Measurements from ENCODE around the gene SLC25A51.

DNA sequence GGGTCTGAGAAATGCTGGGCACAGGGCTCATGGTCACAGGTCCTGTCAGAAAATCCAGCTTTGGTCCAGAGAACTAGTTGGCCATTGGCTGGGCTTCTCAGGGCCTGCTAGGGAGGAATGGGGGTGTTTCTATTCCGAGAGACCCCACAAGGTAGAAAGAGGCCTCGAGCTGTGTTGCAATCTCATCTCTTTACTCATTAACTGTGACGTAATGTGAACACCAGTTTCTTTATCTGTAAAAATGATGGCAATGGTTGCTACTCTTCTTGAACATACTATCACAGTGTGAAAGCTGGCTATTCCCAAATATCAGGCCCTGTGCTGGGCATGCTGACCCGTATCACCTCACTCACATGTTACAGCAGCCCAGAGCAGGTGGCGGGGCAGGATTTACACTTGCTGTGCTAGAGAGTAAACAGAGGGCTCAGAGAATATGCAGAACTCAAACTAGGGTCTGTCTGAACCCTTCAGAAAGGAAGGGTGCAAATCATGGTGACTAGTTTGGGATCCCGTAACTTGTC lies 35.7 kb upstream of the SLC25A51 start:
- TF ChIP-seq TAF1 (IDR thresholded peaks at IDR 0.05; ENCODE audit: low read depth): no peak
- TF ChIP-seq, protein P1, sequence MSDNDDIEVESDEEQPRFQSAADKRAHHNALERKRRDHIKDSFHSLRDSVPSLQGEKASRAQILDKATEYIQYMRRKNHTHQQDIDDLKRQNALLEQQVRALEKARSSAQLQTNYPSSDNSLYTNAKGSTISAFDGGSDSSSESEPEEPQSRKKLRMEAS (IDR thresholded peaks at IDR 0.05): no peak
- TF ChIP-seq, protein P2, sequence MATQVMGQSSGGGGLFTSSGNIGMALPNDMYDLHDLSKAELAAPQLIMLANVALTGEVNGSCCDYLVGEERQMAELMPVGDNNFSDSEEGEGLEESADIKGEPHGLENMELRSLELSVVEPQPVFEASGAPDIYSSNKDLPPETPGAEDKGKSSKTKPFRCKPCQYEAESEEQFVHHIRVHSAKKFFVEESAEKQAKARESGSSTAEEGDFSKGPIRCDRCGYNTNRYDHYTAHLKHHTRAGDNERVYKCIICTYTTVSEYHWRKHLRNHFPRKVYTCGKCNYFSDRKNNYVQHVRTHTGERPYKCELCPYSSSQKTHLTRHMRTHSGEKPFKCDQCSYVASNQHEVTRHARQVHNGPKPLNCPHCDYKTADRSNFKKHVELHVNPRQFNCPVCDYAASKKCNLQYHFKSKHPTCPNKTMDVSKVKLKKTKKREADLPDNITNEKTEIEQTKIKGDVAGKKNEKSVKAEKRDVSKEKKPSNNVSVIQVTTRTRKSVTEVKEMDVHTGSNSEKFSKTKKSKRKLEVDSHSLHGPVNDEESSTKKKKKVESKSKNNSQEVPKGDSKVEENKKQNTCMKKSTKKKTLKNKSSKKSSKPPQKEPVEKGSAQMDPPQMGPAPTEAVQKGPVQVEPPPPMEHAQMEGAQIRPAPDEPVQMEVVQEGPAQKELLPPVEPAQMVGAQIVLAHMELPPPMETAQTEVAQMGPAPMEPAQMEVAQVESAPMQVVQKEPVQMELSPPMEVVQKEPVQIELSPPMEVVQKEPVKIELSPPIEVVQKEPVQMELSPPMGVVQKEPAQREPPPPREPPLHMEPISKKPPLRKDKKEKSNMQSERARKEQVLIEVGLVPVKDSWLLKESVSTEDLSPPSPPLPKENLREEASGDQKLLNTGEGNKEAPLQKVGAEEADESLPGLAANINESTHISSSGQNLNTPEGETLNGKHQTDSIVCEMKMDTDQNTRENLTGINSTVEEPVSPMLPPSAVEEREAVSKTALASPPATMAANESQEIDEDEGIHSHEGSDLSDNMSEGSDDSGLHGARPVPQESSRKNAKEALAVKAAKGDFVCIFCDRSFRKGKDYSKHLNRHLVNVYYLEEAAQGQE (IDR thresholded peaks at IDR 0.05; ENCODE audit: low read depth): no peak
- no peak for TF ChIP-seq RAD21 (IDR thresholded peaks at IDR 0.05; ENCODE audit: low read depth)
- TF ChIP-seq NFIC (IDR thresholded peaks at IDR 0.05): no peak
- no peak for TF ChIP-seq FOXM1 (IDR thresholded peaks at IDR 0.05; ENCODE audit: borderline replicate concordance, low read depth)
- TF ChIP-seq EP300 (IDR thresholded peaks at IDR 0.05; ENCODE audit: borderline replicate concordance): no peak
- TF ChIP-seq, protein P3, sequence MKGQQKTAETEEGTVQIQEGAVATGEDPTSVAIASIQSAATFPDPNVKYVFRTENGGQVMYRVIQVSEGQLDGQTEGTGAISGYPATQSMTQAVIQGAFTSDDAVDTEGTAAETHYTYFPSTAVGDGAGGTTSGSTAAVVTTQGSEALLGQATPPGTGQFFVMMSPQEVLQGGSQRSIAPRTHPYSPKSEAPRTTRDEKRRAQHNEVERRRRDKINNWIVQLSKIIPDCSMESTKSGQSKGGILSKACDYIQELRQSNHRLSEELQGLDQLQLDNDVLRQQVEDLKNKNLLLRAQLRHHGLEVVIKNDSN (IDR thresholded peaks at IDR 0.05): no peak
- TF ChIP-seq YY1 (IDR thresholded peaks at IDR 0.05; ENCODE audit: low read depth): no peak
- TF ChIP-seq CREB1 (IDR thresholded peaks at IDR 0.05; ENCODE audit: low read depth): no peak
- TF ChIP-seq TEAD4 (IDR thresholded peaks at IDR 0.05): no peak
- TF ChIP-seq CEBPB (IDR thresholded peaks at IDR 0.05): no peak
- TF ChIP-seq ZBTB7A (IDR thresholded peaks at IDR 0.05; ENCODE audit: low read depth): no peak
